ENCODE results near the gene INAFM1.

Gene INAFM1

GRCh38 chr19:47274071-47274890 lies at the start of gene INAFM1:
INAFM1 (plus strand) TSS chr19:47274885; CDS start chr19:47274920, 35 bp downstream.
- peak; percentile 99 to 100 (median 100) for DNase-seq (ENCODE audit: low read depth in 3 of 3, low spot score in 1 of 3)

GRCh38 chr19:47225746-47226425 lies 48.8 kb upstream of the INAFM1 start:
- peak; percentile 76 to 85 (median 76) for DNase-seq (ENCODE audit: low read depth in 3 of 3, low spot score in 1 of 3)

- no peak for DNase-seq (ENCODE audit: low read depth in 3 of 3, low spot score in 1 of 3)
These were observed 48.0 kb upstream of the INAFM1 start for GRCh38 chr19:47226426-47227351.

DNA sequence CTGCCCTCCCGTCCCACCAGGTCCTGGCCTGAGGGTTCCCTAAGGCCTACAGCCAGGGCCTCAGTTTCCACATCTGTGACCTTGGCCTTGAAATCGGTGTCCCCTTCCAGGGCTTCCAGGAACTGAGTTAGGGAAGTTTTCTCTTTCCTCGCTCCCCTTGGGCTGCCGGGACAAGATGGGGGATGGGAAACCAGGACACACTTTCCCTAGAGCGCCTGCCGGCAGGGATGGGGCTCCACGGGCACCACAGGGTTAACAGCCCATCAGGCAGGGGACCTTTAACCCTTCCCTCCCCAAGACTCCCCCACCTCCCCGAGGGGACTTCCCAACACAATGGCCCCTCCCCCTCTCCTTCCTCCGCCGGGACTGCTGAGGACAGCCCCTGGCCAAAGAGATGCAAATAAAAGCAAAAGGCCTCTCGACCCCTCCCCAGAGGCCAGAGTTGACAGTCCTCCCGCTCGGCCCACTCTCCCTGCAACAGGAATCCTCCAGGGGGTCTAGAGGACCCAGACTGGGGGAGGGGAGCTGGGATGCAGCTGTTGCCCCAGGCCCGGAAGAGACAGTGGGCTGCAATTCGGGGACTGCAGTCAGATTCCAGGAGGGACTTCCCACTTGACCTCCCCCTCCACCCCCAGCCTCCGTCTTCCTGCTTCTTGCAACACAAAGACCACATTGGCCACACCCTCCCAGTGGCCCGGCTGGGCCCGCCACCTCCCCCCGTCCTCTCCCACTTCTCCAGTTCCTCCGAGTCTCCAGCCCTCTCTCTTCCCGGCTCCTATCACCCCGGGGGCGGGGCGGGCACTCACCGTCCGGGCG lies 47.1 kb upstream of the INAFM1 start:
- no peak for DNase-seq (ENCODE audit: low read depth in 3 of 3, low spot score in 1 of 3)

DNA sequence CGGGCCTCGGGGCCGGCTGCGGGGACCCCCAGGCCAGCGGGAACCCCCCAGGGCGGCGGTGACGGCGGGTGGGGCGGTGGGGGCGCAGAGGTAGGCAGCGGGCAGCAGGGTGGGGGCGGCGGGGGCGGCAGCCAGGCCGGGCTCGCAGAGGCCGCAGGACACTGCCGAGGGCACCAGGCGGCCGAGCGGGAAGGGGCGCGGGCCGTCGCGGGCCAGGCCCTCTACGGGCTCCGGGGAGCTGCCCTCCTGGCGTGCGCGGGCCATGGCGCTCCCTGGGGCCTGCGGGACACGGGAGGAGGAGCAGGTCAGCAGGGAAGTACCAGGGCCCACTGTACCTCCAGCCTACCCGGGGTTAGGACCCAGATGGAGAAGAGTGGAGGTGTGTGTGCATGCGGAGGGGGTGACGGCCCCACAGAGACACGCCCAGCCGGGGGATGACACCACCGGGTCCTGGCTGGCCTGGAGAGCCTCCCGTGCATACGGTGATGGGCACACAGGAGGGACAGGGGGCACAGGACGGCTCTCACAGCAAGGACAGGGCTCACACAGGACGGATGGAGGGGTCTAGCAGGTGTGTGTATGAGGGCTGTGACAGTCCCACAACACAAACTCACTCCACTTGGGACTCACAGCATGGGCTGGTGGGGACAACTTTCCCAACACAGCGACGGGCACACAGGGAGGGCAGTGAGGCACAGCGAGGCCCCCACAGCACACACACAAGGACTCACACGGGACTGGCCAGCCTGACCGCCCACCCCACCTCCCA lies 46.3 kb upstream of the INAFM1 start:
- no peak for DNase-seq (ENCODE audit: low read depth in 3 of 3, low spot score in 1 of 3)

DNA sequence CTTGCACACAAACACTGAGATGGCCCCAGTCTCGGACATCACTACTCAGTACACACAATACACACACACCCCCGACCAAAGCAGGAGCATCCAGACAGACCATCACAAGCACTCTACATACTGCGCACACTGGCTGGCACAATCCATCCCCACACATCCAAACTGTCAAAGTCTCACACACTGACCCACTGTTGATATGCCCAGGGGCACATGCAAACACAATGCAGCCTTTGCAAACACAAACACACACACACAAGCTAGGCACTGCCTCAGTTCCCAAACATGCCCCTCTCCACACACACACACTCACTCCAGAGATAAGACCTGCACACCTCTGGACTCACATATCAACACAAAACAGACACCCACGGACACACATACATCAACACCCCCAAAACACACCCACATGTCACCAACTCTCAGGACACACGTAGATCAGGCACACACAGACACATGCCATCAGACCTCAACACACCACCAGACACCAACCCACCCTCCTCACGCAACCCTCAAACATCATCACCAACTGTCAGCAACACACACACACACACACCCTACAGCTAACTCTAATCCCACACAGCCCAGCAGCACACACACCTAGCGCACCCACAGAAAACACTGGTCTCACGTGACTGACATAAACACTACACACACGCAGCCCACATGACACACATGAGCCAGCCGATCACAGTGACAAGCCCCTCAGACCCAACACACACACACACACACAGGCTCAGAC lies 45.6 kb upstream of the INAFM1 start:
- DNase-seq (ENCODE audit: low read depth in 3 of 3, low spot score in 1 of 3): no peak

DNA sequence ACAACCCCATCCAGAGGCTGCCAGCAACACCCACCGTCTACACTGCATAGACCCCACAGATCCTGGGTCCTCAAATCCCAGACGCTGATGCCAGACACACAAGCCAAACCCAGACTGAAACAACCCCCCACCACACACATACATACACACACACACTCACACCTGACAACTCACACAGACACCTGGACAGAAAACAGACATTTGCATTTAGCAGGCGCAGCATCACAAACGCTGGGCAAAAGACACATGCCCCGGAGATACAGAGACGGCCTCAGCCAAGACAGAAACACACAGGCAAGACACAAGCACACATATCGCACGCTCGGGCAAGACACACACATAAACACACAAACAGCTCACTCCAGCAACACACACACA lies 45.0 kb upstream of the INAFM1 start:
- DNase-seq (ENCODE audit: low read depth in 3 of 3, low spot score in 1 of 3): no peak

- DNase-seq (ENCODE audit: low read depth in 3 of 3, low spot score in 1 of 3): peak; percentile 59 to 74 (median 60)
These were observed 44.4 kb upstream of the INAFM1 start for GRCh38 chr19:47230054-47230920.

DNA sequence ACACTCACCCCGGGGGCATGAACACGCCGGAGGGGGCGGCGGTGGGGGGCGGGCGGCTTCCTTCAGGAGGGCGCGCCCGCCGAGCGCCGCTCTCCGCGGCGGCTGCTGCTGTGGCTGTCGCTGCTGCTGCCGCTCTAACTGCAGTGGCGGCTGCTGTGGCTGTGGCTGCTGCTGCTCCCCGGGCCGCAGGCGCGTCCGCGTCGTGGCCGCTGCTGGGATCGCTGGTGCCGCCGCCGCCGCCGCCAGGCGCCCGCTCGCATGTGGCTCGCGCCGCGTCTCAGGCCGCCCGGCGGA lies 43.8 kb upstream of the INAFM1 start, which contains the start of gene BBC3:
BBC3 (minus strand) TSS at position 279 of the 294 bp plus-strand sequence. CDS start 2,768 bp downstream, outside the sequence.
- DNase-seq (ENCODE audit: low read depth in 3 of 3, low spot score in 1 of 3): no peak

DNA sequence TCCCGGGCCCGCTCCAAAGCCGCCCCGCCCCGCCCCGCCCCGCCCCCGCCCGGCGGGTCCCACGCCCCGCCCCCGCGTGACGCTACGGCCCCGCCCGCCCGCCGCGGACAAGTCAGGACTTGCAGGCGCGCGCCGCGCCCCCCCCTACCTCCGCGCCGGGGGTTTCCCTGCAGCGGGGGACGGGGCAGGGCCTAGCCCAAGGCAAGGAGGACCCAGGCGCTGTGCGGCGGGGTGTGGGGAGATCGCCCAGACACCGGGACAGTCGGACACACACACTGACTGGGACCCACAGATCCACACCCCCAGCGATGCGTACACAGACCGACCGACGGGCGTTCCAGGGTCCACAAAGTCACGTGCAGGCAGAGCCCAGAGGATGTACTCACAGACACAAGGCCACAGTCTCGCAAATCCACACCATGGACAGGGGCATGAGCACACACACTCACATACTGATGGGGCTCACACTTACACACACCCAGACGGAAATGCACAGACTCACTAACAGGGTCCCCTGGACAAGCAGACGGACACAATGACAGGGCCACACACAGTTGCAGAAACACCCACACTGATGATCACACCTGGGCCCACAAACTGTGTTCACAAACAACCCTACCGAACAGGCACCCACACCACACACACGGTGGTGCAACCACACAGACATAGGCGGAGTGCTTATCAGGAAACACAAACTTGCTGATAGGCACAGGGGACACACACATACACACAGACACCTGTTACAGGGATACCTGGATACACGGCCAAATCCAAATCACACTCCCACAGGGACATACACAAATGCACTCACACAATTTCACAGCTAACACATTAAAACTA lies 43.2 kb upstream of the INAFM1 start:
- DNase-seq (ENCODE audit: low read depth in 3 of 3, low spot score in 1 of 3): peak; percentile 85 to 88 (median 85)

DNA sequence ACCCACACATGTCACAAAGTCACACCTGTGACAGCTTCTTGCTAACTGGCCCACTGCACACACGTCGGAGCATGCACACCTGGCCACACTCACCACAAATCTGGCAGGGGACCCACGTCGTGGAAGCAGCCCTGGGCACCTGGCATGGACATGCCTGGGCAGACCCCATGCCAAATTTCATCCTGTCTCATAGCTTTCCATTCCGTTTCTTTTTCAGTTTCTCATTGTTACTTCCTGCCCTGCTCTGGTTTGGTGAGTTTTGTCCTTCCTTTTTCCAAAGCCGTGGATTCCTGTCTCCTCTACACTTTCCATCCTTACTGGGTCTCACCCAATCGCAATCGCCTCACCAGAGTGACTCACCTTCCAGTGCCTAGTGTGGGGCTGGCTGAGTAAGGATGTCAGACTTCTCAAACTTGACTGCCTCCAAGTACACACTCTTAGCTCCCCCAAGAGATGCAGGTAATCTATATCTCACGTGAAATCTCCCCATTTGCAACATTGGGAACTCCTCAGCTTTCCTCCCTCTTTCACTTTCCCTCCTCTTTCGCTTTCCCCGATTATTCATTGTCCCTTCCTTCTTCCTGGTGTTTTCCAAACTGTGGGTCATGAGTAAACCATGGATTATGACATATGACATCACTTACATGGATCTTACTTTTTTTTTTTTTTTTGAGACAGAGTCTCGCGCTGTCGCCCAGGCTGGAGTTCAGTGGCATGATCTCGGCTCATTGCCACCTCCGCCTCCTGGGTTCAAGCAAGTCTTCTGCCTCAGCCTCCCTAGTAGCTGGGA lies 42.1 kb upstream of the INAFM1 start:
- no peak for DNase-seq (ENCODE audit: low read depth in 3 of 3, low spot score in 1 of 3)

GRCh38 chr19:47236072-47236675 lies 38.5 kb upstream of the INAFM1 start:
- no peak for DNase-seq (ENCODE audit: low read depth in 3 of 3, low spot score in 1 of 3)

- DNase-seq (ENCODE audit: low read depth in 3 of 3, low spot score in 1 of 3): no peak
These were observed 35.5 kb upstream of the INAFM1 start for GRCh38 chr19:47239152-47239551.

DNA sequence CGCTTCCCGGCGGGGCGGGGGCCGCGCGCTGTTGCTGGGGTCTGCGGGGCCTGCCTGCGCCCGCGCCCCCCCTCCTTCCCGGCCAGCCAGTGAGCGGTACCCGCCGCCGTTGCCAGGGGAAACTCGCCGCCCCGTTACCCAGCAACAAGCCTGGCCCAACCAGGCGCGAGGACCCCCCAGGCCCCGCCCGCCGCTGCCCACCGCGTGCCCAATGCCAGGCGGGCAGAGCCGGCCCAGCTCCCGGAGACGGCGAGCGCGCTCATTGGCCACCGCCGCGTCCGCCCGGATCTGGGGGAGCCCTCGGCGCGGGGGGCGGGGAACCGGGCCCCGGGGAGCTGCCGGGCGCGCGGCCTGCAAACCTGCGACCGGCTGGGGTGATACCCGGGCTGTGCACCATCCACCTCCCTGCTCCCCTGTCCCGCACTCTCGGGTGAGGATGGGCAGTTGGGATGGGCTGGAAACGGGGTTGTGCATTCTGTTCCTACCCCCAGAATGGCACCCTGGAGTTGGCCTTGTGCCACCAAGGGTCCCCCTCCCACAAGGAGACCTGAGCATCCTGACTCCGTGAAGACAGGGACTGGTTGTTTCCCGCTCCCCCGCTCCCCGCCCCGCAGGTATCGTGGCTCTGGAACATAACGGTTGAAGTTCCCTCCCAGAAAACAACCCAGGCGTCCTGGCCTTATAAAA lies 34.9 kb upstream of the INAFM1 start:
- no peak for DNase-seq (ENCODE audit: low read depth in 3 of 3, low spot score in 1 of 3)

DNA sequence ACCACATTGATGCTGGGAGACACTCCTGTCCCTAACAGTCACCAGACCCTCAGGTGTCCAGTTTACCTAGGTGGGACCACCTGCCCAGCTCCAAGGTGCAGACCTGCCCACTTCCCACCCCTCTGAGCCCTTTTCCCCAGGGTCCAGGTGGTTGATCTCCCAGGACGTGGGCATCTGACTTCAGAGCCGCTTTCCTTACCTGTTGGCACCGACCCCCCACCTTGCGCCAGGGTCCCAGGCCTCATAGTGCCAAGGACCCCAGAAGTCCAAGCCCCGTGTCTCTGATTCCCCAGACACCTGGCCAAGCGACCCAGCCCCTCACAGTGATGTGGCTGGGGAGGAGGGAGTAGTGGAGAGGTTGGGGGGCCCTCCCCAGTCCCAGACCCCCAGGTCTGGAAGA lies 34.1 kb upstream of the INAFM1 start:
- DNase-seq (ENCODE audit: low read depth in 3 of 3, low spot score in 1 of 3): no peak

Data from stimulated activated CD4-positive, alpha-beta T cell treated with anti-CD3 and anti-CD28 coated beads, TNF-alpha, amount 100 ng/mL, for 1 hour (primary cell).